ENCODE data around the gene ITGB7.
"Not testable (repeated sequence)": the region's sequence is repeated elsewhere in the genome, so short reads cannot be mapped to it uniquely, and the experiment has no call there.

Gene ITGB7

DNA sequence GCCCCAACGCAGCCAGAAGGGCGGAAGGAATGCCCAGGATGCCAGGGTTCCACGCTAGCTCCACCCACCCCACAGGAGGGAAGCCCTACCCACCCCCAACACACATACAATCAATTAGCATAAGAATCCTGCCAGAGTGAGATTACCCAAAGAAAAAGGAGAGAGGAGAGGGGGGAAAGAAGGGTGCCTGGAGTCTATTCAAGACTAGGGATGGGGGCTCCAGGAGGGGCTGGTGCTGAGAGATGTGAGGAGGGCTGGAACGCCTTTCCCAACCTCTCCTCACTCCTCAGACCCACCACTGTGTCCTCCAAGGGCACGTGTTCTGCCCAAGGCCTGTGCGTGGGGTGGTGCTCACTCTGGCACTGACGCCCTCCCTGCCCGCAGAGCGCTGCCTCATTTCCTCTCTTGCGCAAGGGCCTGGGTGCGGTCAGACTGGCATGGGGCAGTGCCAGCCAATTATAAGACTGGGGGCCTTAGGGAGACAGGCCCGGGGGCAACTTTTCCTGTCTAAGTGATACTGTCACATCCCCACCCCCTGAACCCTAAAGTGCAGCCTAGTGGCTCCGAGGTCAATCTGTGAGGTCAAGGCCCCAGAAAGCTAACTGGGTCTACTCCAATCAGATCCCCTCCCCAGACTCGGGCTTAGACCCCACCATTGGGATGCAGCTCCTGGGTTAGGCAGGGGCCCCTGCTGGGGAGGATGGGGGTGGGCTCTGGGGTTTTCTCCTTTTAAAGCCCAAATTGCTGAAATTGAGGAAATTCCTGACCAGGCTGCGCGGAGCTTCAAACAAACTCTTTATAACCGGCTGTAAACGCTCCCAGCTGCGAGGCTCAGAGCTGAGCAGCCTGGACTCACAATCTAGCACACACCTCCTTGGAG lies 10.2 kb upstream of the ITGB7 start:
- DNase-seq, result peak; percentile 58 to 63

DNA sequence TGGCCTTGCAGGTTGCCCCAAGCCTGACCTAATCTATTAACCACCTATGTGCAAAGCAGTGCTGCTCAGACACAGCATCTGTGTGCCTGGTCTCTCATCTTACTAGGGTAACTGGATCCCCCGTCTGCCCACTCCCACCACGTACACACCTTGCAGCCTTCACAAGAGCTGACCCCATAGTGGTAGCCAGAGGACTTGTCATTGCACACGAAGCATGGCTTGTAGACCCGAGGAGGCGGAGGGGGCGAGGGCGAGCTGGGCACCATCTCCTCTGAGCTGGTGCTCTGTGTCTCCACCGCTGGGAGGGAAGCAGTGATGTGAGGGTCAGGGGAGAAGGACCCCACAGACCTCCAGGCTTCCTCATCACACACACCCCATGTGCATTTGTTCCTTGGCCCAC lies 8.4 kb upstream of the ITGB7 start:
- DNase-seq, result no peak

DNA sequence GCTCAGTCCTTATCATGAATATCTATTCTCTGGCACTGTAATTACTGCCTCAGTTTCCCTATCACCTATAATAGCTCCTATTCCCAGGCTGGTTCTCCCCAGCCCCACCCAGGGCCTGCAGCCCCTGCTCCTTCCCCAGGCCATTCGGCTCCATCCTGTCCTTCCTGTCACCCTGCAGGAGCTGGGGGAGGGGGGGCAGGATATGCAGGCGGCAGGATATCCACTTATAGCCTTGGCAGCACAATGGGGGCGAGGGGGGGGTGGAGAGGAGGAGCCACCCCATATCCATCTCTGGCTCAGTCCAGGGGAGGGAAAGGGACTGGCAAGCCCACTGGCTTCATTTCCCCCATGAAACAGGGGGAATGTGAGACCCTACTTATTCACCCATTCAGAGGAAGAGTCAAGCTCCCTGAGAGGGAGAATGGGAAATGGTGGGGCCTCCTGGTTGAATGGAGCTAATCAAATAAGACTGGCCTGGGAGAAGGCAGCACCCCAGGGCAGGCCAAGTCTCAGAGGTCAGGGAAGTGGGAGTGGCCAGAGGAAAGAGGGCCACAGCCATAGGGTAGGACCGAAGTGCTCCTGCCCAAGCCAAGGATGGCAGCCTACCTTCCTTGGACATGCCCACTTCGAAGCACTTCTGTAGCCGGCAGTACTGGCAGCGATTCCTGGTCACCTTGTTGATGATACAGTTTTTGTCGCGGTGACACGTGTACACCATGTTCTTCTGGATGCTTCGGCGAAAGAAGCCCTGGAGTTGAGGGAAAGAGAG lies 7.8 kb upstream of the ITGB7 start:
- DNase-seq, result no peak

DNA sequence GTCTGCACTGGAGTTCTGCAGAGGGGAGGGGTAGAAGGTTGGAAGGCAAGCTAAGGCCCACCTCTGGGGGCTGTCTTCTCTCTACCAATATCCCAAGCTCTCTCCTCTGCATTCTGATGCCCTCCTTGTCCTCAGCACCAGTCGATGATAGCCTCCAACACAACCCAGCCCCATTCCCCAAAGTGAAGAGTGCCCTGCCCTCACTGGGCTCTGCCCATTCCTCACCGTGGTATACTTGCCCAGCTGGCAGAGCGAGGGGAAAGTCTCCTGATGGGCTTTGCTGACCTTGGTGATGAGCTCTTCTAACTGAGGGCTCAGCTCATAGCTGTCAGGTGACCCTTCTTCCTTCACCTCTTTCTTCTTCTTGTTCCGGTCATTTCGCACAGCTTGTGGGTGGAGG lies 7.2 kb upstream of the ITGB7 start:
- no peak for DNase-seq

DNA sequence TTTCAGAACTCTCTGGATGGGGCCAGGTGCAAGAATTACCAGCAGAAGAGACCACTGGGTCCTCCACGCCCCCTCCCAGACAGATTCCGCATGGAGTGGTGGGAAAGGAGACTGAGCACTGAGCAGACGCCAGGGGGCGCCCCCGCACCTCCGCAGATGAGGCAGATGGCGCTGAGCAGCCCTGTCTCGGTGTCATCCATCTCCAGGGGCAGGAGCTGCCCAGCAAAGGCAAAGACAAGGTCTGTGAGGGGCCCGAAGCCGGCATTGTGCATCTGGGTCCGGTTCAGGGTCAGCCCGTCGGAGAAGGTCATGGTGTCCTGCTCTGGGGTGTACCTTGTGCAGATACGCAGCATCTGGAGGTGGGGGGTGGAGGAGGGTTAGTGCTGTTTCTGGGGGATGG lies 6.3 kb upstream of the ITGB7 start:
- peak; percentile 70 to 81 for DNase-seq

DNA sequence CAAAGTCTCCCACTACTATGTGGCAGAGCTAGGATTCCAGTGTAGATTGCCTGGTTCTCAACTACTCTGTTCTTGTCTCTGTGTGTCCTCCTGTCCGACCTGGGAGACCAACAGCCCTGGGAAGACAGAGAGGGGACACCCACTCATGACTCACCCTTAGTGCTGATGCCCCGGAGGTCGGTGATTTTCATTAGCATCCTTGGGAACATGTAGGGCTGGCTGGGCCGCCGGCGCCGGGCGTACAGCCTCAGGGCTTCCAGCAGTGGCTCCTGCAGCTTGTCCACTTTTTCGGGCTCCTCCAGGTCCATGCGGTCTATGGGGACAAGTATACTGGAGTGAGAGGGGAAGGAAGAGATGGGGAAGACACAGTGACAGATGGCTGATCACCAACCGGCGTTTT lies 5.9 kb upstream of the ITGB7 start:
- no peak for DNase-seq

DNA sequence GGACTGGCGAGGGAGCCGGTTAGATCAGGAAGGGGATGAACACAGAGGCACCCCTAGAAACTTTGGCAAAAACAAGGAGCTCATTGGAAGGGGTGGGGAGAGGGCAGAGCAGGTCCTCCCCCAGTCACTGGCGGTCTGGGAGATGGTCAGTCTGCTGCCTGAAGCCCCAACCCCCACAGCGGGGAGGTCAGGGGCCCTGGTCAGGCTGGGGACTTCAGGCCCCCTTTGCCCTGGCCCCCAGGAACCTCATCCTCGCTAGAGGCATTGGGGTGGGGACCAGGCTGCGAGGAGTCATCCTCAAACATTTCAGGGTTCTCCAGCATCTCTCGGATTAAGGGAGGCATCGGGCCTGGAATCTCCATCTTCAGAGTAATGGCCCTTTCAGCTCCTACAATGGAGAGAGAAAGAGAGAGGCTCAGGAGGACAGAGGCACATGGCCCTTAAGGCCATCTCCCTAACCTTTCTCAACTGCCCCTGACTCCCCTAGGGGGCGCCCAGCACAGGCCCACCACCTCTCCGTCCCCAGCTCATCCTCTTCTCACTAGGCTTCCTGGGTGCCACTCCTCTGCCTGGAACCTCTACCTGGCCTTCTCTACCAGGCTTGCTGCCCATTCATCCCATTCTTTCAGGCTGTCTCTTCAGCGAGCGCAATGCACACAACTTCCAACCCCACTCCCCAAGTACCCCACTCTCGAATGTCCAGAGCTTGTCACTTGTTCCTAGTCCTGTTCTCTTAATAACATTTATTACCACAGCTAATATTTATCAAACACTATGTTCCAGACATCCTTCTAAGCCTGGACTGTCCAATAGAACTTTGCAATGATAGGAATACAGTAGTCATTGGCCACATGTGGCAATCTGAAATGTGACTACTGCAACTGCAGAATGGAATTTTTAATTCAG lies 4.7 kb upstream of the ITGB7 start:
- DNase-seq, result no peak

DNA sequence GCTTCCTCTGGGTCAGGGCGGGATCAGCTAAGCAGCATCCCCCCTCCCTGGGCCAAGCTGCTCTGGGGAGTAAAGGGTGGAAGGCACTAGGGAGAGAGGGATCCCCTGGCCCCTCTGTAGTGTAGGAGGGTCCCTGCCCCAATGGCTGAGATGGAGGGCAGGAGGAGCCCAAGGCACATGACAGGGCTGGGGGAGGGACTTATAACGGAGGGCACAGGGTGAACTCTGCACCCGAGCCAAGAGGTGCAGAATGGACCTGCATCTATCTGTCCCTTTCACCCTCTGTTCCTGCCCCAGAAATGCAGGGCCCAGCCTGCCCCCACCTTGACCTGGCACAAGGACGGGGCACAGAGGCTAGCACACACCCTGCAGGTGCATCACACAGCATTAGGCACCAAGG lies 3.8 kb upstream of the ITGB7 start:
- DNase-seq, result no peak

DNA sequence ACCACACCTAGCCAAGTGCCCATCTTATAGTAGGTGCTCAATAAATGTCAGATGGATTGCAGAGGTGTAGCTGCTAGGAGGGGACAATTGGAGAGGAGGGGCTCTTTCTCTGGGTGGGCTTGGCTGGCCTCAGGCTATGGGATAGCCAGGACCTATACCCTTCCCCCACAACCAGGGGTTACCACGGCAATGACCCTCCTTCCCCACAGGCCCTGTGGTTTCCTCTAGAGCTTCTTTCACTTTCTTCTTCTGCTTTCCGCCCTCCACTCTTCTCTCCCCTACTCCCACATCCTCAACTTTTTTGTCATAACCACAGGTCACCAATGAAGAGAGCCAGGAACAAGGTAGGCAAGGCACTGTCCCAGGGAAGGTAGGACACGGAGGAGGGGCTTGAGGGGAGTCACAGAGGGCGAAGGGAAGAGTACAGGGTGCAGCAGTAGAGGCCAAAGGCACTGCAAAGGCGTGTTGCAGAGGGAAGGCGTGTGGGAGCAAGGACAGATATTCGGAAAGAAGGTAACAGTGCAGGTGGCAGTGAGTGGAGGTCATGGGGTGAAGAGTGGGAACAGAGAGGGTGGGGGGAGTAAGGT lies 1.9 kb upstream of the ITGB7 start:
- DNase-seq, result peak; percentile 40 to 47

DNA sequence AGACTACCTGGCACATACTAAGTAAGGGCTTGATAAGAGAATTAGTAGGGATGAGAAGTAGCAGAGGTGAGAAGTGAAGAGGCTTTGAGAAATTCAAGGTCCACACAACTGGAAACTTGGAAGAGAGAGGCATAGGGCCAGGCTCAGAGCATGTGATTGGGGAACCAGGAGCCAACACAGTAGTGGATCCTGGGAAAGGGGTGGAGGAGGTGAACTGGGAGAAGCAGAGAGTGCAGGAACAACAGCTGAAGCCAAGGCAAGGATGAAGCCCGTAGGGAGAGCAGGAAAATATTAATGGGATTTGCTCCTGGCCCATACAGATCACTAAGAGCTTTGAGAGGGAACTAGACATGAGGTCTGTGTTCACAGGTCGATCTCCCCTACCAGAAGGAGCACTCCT lies 1.4 kb upstream of the ITGB7 start:
- no peak for DNase-seq

DNA sequence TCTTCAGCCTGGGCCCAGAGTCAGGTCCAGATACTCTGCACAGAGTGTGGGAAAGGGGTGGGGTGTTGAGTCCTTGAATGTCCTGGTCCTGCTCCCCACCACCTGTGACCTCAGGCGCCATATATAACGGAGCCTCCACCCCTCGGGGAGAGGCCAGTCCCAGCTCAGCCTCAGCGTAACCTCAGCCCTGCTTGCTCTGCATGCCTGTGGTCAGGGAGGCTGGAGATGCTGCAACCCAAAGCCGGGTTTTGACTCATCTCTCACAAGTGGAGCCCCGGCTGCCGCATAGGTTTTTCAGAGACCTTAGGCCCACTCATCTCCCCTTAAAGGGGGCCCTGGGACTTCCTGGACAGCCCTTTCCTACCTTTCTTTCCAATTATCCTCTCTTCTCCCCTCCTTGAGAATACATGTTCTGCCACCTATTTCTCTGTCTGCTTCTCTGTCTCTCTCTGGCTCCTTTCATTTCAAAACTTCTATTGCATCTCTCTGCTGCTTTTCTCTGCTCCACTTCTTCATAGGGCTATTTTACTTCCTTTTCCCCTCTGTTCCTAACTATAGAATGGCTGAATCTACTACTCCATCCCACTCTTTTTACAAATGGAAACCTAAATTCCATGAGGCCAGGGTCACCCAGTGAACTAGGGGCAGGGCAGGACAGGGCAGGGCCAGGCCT lies 1.2 kb downstream of the ITGB7 start:
- peak; percentile 66 to 86 for DNase-seq

DNA sequence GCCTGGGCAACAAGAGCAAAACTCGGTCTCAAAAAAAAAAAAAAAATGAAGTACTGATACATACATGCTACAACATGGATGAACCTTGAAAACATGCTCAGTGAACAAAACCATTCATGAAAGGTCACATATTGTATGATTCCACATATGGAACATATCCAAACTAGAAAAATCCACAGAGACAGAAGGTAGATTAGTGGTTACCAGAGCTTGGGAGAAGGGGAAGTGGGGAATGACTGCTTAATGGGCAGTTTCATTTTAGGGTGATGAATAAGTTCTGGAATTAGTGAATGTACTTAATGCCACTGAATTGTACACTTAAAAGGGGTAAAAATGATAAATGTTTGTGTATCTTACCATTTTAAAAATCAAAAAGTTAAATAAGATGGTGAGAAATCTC lies 2.7 kb downstream of the ITGB7 start:
- no peak for DNase-seq

DNA sequence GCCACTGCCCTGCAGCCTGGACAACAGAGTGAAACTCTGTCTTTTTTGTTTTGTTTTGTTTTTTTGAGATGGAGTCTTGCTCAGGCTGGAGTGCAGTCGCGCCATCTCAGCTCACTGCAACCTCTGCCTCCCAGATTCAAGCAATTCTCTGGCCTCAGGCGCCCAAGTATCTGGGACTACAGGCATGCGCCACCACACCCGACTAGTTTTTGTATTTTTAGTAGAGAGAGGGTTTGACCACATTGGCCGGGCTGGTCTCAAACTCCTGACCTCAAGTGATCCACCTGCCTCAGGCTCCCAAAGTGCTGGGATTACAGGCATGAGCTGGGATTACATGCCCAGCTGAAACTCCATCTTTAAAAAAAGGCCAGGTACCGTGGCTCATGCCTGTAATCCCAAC lies 4.7 kb downstream of the ITGB7 start:
- not testable (repeated sequence) for DNase-seq

DNA sequence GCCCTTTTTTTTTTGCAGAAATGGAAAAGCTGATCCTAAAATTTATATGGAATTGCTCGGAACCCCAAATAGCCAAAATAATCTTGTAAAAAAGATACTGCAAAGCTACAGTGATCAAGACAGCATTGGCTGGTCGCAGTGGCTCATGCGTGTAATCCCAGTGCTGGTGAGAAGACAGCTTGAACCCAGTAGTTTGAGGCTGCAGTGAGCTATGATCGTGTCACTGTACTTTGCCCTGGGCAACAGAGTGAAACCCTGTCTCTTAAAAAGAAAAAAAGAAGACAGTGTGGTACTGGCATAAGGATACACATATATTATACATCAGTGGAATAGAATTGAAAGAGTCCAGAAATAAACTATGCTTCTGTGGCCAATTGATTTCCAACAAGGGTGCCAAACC lies 5.4 kb downstream of the ITGB7 start:
- DNase-seq, result no peak

DNA sequence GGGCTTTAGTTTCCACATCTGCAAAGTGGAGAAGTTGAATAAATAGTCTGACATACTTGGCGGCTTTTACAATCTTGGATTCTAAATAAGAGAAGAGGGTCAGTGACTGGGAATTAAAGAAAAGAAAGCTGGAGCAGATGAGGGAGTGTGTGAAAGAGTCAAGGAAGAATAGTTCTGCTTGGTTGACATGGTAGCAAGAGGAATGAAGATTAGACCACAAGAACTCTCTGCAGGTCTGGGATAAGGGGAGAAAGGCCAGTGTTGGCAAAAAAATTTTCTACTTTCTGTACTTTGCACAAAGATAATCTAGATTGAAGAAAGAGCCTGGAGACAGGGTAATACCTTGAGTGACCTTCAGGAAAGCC lies 5.9 kb downstream of the ITGB7 start:
- no peak for DNase-seq

DNA sequence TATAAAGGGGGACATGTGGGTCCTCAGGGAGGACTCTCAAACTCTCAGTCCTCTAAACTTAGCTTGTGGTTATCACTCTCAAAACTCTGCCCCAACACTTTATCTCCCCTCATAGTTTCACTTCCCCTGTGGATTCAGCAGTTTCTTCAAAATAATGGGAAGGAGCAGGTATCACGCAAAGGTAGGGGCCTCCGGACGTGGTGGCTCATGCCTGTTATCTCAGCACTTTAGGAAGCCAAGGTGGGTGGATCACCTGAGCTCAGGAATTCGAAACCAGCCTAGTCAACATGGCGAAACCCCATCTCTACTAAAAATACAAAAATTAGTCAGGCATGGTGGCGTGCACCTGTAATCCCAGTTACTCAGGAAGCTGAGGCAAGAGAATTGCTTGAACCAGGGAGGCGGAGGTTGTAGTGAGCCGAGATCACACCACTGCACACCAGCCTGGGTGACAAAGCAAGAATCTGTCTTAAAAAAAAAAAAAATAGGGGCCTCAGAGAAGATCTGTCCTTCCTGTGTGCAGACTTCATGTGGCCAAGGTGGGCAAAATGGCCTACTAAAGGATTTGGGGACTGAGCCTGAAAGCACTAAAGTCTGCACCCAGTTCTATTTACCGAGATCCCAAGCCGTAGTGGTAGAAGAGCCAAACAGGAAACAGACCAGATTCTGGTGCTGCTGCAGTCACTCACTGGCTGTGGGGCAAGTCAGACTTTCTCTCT lies 6.4 kb downstream of the ITGB7 start:
- peak; percentile 66 to 67 for DNase-seq

DNA sequence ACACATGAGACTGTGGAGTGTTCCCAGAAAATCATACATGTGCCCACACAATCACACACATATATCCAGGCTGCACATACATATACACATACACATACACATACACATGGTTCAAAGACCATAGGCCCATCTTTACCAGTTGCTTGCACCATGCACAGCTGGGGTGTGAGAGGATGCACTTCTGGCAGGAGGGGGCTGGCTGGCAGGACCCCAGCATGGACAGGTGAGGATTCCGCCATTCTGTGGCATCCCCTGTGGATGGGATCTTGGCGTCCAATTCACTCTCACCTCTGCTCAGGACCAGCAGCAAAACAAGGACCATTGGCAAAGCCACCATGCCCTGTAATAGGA lies 7.0 kb downstream of the ITGB7 start:
- no peak for DNase-seq

DNA sequence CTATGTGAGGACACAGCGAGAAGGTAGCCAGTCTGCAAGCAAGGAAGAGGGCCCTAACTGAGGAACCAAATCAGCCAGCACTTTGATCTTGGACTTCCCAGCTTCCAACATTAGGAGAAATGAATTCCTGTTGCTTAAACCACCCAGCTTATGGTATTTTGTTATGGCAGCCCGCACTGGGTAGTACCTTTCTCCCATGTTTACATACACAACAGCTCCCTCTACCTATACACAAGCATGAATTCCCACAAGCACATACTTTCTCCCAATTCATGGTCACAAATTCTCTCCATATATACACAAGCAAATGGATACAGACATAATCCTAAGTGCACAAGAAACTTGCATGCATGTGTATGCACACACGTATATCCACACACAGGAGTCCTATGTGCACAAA lies 7.4 kb downstream of the ITGB7 start:
- DNase-seq, result no peak

DNA sequence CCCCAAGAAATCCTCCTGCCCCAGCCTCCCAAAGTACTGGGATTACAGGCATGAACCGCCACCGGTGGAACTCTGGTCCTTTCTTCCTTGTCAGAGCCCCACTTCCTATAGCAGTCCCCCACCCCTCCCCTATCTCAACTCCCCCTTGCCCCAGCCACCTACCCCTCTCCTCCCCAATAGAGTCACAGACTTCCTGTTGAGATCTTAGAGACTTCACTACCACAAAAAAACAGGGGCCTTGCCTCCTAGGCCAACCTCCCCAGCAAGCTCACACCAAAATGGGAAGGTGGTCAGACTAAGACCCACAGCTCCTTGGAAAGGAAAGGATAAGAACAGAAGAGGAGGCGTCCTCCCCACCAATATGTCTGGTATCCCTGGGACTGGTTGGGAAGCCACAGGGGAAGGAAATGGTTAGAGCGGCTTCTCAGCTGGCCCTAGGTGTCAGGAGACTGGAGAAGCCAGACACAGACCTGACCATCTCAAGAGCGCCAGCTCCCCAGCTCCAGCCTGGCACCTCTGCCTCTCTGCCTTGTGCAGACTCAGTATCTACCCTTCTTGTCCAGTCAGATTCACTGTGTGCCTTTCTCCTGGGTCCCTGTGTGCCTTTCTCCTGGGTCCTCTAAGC lies 8.5 kb downstream of the ITGB7 start:
- DNase-seq, result no peak

DNA sequence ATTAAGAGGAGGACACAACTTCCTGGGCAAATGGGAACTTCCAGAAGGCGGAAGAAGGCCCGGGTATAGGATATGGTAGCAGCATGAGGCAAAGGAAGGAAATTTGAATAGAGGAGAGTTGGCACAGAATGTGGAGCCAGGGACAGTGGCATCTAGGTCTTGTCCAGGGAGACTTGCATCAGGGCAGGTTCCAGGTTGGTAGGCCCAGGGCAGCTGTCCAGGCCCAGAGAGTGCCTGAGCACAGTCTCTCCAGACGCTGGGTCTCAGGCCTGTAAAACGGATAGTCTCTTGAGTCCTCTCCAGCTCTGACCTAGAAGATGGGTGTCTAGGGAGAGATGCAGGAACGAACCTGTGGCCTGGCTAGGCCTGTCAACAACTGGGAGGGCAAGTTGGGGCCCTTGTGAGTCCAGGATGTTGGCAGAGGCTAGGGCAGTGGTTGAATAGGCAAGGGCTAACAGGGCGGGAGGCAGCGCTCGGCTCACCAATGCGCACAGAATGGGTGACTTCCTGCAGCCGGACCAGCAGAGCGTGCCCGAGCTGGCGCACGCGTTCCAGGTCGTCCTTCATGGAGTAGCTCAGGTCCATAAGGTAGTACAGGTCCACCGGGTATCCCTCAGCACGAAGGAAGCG lies 9.9 kb downstream of the ITGB7 start:
- no peak for DNase-seq

DNA sequence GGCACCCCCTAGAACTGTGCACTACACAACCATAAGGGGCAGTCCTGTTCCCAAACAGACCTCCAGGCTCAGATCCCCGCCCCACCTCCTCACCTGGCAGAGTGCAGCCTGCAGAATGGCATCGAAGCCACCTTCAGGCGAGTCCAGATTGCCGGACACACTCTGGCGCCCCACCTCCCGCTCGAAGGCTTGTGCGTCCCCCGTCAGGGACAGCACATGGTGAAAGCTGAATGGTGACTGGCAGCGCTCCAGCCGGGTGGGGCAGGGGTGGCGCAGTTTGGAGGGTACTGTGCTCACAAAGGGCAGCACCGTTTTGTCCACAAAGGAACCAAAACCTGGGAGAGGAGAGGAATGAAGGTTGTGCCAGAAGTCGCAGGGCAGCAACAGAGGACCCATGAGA lies 10.6 kb downstream of the ITGB7 start:
- DNase-seq, result no peak
